K562 treated with DMSO at 1 percent for 4 hours (cell line): ENCODE results near the gene IL1RN. TPM values are rescaled to one million over a fixed set of nuclear protein-coding genes. Genes with fewer than 3 reads are reported as not detected.

Source experiments
- total RNA-seq: library from RNA; unstranded; fragments of 300-600 nt; gene quantifications from 2 replicates; pipeline ENCODE4 v1.2.3, GENCODE V29; 2022; ENCODE audit not compliant: insufficient read depth

The IL1RN gene
- total RNA-seq, result not detected in 2 replicates

GRCh38 chr2:113126845-113127645 lies at the start of gene IL1RN:
TSS of gene IL1RN (plus strand) at chr2:113127598. CDS start at chr2:113127625, 27 bp downstream.

GRCh38 chr2:113173542-113174375 lies 46.4 kb downstream of the IL1RN start, which contains the start of gene PSD4:
TSS of gene PSD4 (plus strand) at chr2:113173971. CDS start at chr2:113182457, 8,486 bp downstream.

Other genes starting within 250 kb of the IL1RN start
- not detected in 2 replicates for gene IL37, start 216.4 kb upstream of the IL1RN start, total RNA-seq
- not detected in 2 replicates for gene IL36G, start 149.6 kb upstream of the IL1RN start, total RNA-seq
- gene IL36A, start 122.1 kb upstream of the IL1RN start, total RNA-seq, result not detected in 2 replicates
- not detected in 2 replicates for gene IL36B, start 74.7 kb upstream of the IL1RN start, total RNA-seq
- not detected in 2 replicates for gene IL36RN, start 68.4 kb upstream of the IL1RN start, total RNA-seq
- not detected in 2 replicates for gene IL1F10, start 59.6 kb upstream of the IL1RN start, total RNA-seq
- gene PSD4, start 46.4 kb downstream of the IL1RN start, total RNA-seq, result 14.0 and 15.6 TPM in 2 replicates
- gene PAX8, start 151.3 kb downstream of the IL1RN start, total RNA-seq, result 1.1 and 1.5 TPM in 2 replicates